Effector memory CD8-positive, alpha-beta T cell (primary cell): ENCODE results near the gene PRRG4.

Source experiments
- ATAC-seq: fragments of 150-1000 bp; cut with Tn5 transposase; replicated peaks from 2 replicates; pipeline ENCODE4 v1.10.0; 2021; ENCODE audit warnings: mild to moderate bottlenecking, moderate library complexity
- DNase-seq, 3 experiments: peaks; one replicate each; pipeline ENCODE4 v3.0.0; 2021
- H3K27ac Mint-ChIP-seq, 2 donors: one replicate each; pipeline ENCODE4 v1.8.0; 2022; ENCODE audit warnings: mild to moderate bottlenecking in 2 of 2, mixed read lengths in 2 of 2, moderate library complexity in 2 of 2
- H3K27me3 Mint-ChIP-seq, 2 donors: one replicate each; pipeline ENCODE4 v1.8.0; 2022; ENCODE audit warnings: mixed read lengths in 2 of 2
- H3K36me3 Mint-ChIP-seq: one replicate; pipeline ENCODE4 v1.8.0; 2022; ENCODE audit warnings: mild to moderate bottlenecking, moderate library complexity, mixed read lengths; ENCODE audit not compliant: insufficient read depth
- H3K4me1 Mint-ChIP-seq, 2 donors: one replicate each; pipeline ENCODE4 v1.8.0; 2022; ENCODE audit warnings: low read depth in 2 of 2, mixed read lengths in 2 of 2
- H3K4me3 Mint-ChIP-seq, 2 donors: one replicate each; pipeline ENCODE4 v1.8.0; 2022; ENCODE audit warnings: mild to moderate bottlenecking in 2 of 2, mixed read lengths in 2 of 2, moderate library complexity in 2 of 2
- H3K9me3 Mint-ChIP-seq, 2 donors: one replicate each; pipeline ENCODE4 v1.8.0; 2022; ENCODE audit warnings: mixed read lengths in 2 of 2

The PRRG4 gene

DNA sequence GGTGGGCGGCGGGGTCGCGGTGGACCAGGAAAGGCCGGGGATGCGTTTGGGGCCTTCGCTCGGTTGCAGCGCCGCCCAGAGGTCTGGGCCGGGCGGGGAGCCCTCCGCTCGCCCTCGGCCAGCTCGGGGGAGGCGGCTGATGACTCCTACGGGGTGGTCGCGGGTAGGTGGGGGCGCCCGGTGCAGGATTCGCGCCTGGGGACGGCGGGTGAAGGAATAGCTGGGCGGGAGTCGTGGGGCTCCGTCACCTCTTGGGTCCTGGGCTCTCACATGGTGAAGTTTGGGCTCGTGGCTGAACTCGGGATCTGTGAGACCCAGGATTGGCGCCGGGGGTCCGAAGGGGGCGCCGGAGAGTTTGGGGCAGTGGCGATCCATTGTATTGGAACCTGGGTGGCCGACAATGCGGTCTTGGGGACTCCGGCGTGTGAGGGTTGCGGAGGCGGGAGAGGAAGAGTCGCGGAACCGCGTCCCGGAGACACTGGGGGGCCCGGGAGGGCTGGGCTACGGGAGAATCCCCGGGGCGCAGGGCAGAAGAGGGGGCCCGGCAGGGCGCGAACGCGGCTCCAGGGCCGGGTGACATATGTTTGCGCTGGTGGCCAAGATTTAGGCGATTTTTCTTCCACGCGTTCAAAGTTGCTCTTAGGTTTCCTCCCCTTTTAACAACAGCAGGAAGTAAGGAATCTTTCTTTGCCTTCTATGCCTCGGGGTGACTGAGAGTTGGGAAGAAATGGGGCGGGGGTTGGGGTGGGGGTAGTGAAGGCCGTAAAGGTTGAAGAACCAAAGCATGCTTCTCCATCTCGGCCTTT lies 63.8 kb downstream of the PRRG4 start:
- Mint-ChIP-seq H3K36me3 (peaks cover 5% of the 10 kb centered on the region), H3K9me3 (no peaks in the 10 kb centered on the region), H3K27ac (peak overlapping the region; percentile 87 to 91), H3K4me1 (peaks cover 17 to 23% of the 10 kb centered on the region in 2 donors), H3K27me3 (no peaks in the 10 kb centered on the region), H3K4me3 (peak overlapping the region; percentile 95 to 96)
- peak; percentile 49 for ATAC-seq
- DNase-seq = peak; percentile 30 to 40 (median 38)

DNA sequence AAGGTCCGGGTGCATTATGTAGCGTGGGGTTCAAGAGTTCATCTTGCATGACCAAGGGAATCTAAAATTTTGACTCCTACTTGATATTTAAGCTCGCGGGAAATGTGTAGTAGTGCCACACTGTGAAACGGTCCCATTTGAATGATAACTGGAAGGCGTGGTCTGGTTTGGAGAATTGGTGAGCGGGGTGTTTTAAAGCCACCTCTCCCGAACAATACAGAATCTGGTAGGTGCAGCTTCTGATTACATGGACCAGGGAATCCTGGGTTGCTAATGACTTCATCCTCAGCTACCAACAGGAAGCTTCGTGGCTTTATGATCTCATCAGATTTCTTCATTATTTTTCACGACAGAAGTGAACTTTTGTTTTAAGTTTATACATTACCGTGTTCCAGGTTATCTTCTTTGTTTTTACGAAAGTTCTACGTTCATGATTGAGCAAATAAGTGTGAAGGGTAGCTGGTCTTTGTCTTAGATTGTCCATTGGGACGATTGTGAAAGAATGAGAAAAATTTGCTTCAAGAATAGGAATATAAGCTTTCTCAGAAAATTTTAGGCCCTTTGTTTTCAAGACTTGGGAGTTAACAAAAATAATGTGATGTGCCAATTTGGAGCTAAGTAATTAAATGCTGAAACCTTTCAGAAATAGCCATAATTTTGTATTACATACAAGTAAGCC lies 64.6 kb downstream of the PRRG4 start:
- ATAC-seq (no peak), DNase-seq (no peak)
- Mint-ChIP-seq H3K27me3 (no peaks in the 10 kb centered on the region), H3K4me1 (peaks cover 18 to 30% of the 10 kb centered on the region in 2 donors), H3K9me3 (no peaks in the 10 kb centered on the region), H3K27ac (peak overlapping the region; percentile 87 to 91), H3K4me3 (peak overlapping the region; percentile 95 to 96), H3K36me3 (peaks cover 5% of the 10 kb centered on the region)

DNA sequence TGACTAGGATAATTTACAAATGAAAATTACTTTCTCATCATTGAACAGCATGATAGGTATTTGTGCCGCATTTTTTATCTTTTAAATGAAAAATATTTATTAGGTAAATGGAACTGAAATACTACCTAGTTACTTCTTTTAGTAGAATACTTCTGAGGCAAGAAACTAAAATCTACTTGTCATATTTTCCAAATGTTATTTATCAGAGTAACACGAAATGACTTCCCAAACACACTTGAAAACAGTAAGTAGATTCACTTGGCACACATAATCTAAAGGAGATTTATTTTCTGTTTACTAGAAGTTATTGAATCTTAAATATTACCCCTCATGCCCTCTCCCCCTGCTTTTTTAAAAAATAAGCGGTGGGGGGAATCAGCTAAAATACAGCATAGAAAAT lies 65.2 kb downstream of the PRRG4 start:
- DNase-seq = no peak
- no peak overlapping the region for H3K27ac Mint-ChIP-seq
- H3K9me3 Mint-ChIP-seq = no peaks in the 10 kb centered on the region
- H3K27me3 Mint-ChIP-seq = no peaks in the 10 kb centered on the region
- H3K36me3 Mint-ChIP-seq = peaks cover 5% of the 10 kb centered on the region
- peak overlapping the region in 1 of 2 donors; percentile 96 for H3K4me3 Mint-ChIP-seq
- no peak for ATAC-seq
- H3K4me1 Mint-ChIP-seq = peaks cover 24 to 36% of the 10 kb centered on the region in 2 donors

DNA sequence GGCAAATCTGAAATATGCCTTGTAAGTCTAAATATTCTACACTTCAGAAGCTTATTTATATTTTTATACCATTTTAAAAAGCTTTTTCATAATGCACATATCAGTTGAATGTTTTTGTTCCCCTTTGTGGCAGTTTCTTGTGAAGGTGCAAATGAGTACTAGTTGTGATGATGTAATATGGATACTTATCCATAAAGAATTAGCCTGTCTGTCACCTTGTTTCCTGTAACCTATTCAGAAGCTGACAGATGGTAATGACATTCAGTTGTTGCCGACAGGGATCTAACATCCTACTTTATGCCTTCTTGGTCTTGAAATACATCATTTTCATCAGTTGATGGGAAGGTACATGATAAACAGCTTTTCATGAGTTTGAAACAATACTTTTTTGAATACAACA lies 65.7 kb downstream of the PRRG4 start:
- H3K27ac Mint-ChIP-seq = peak overlapping the region in 1 of 2 donors; percentile 28

DNA sequence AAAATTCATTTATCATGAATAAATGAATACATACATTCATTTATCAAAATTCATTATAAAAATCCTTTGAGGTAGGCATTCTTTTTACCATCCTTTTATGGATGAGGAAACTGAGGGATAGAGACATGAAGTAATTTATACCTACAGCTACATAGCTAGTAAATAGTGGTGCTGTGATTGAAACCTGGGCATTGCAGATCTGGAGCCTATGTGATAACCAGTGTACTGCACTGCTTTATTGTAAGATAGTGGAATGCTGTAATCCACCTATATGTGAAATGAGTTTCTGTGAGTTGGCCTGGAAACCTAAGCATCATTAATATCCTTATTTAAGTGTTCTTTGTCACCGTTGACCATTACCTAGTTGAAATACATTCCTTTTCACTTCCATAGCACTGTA lies 67.4 kb downstream of the PRRG4 start:
- Mint-ChIP-seq H3K4me3 (no peak overlapping the region), H3K4me1 (peaks cover 26 to 40% of the 10 kb centered on the region in 2 donors), H3K9me3 (no peaks in the 10 kb centered on the region), H3K27me3 (no peaks in the 10 kb centered on the region), H3K36me3 (peaks cover 2% of the 10 kb centered on the region), H3K27ac (no peak overlapping the region)
- DNase-seq (no peak), ATAC-seq (no peak)

More for the DNA sequence above, 65.7 kb downstream of the PRRG4 start:
- no peak for DNase-seq
- no peaks in the 10 kb centered on the region for H3K9me3 Mint-ChIP-seq
- H3K4me1 Mint-ChIP-seq = peaks cover 26 to 37% of the 10 kb centered on the region in 2 donors
- no peaks in the 10 kb centered on the region for H3K27me3 Mint-ChIP-seq
- peaks cover 5% of the 10 kb centered on the region for H3K36me3 Mint-ChIP-seq
- H3K4me3 Mint-ChIP-seq = peak overlapping the region in 1 of 2 donors; percentile 39
- no peak for ATAC-seq

DNA sequence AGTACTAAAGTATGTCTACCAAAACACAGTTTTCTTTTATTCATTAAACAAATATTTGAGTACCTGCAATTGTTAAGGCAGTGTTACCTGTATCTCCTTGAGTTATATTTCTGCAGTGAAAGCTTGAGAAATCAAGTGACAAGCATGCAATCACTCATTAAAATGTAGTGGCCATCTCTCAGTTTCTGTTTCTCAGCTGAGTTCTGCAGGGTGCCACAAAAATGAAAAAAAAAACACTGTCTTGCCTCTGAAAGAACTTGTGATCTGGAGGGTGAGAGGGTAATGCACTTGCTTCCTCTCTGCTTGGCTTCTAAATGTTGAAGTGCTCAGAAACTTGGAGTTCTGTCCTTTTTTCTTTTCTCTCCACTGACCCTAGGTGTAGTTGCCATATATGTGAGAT lies 69.7 kb downstream of the PRRG4 start:
- no peak for ATAC-seq
- peaks cover 22 to 37% of the 10 kb centered on the region in 2 donors for H3K4me1 Mint-ChIP-seq
- no peaks in the 10 kb centered on the region for H3K36me3 Mint-ChIP-seq
- no peak for DNase-seq
- no peaks in the 10 kb centered on the region for H3K27me3 Mint-ChIP-seq
- no peaks in the 10 kb centered on the region for H3K9me3 Mint-ChIP-seq
- H3K27ac Mint-ChIP-seq = no peak overlapping the region
- H3K4me3 Mint-ChIP-seq = no peak overlapping the region

DNA sequence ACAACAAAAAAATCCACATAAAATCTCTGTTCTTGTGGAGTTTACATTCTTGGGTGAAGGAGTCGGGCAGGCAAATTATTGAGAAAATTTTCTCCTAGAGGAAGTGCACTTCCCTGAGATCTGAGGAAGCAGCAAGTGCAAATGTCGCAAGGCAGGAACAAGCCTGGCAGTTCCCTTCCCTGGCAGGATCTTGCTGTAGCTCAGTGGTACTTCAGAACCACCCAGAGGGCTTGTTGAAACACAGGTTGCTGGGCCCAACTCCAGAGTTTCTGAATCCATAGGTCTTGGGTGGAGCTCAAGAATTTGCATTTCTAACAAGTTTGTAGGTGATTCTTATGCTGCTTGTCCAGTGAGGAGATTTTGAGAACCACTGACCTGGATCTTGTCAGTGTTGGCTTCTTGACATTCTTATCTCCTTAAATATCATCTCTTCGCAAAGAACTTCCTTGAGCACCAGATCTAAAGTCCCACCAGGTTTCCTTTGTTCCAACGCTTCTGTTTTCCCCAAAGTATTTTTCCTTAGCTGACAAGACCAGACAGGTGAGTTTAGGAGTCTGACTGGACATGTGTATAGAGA lies 72.5 kb downstream of the PRRG4 start:
- no peak for ATAC-seq
- Mint-ChIP-seq H3K4me3 (no peak overlapping the region), H3K4me1 (peaks cover 22 to 36% of the 10 kb centered on the region in 2 donors), H3K27me3 (no peaks in the 10 kb centered on the region), H3K9me3 (no peaks in the 10 kb centered on the region), H3K27ac (no peak overlapping the region), H3K36me3 (no peaks in the 10 kb centered on the region)
- no peak for DNase-seq

DNA sequence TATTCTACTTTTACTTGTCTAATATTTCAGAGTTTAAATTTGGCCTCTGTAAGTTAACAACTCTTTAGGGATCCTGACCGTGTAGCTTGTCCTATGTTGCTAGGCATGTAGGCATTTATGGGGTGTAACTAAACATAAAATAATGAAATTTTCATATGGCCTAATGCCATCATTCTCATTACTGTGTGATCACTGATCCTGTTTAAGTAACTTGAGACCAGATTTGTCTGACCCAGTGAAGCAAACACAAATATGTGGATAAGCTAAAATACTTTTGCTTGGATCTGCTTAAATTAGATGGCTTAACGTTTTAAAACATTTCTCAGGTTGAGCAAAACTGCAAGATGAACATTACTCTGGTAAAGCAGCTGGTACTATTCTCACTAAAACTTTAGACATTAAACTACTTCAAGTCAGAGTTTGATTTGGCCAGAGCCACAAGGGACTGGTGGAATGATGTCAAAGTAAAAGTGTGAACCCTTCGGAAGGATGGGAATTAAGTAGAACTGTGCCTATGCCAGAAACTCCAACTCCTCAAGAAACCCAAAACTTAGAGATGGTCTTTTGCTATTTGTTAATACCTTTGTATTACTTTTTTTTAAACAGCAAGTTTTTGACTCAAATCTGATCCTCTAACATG lies 75.4 kb downstream of the PRRG4 start:
- H3K36me3 Mint-ChIP-seq = no peaks in the 10 kb centered on the region
- H3K27ac Mint-ChIP-seq = no peak overlapping the region
- no peak for ATAC-seq
- peaks cover 7 to 27% of the 10 kb centered on the region in 2 donors for H3K4me1 Mint-ChIP-seq
- H3K27me3 Mint-ChIP-seq = no peaks in the 10 kb centered on the region
- H3K9me3 Mint-ChIP-seq = no peaks in the 10 kb centered on the region
- DNase-seq = no peak
- no peak overlapping the region for H3K4me3 Mint-ChIP-seq
